K562 (cell line): ENCODE results near the gene CSKMT. TPM values are rescaled to one million over a fixed set of nuclear protein-coding genes. Genes with fewer than 3 reads are reported as not detected.

ENCODE experiments used
- ETV5 ChIP-seq: sonication (generic); formaldehyde crosslinking; IDR thresholded peaks from 2 replicates; pipeline ENCODE4 v1.4.0; 2020; ENCODE audit warnings: low read depth, mild to moderate bottlenecking, missing genetic modification reagents
- NR3C1 ChIP-seq: sonication (generic); formaldehyde crosslinking; IDR thresholded peaks from 2 replicates; pipeline ENCODE4 v1.8.1; 2022; ENCODE audit warnings: missing genetic modification reagents
- PRPF4 ChIP-seq: fragments of 200-400 bp; formaldehyde crosslinking; IDR thresholded peaks from one replicate; pipeline ENCODE4 v1.6.1; 2017; ENCODE audit warnings: low read length, low read depth, mild to moderate bottlenecking; ENCODE audit not compliant: insufficient read depth, poor library complexity, severe bottlenecking
- RBM14 ChIP-seq: fragments of 200-400 bp; formaldehyde crosslinking; IDR thresholded peaks from 2 replicates; pipeline ENCODE4 v1.6.1; 2018; ENCODE audit warnings: low read depth, mild to moderate bottlenecking, low read length, moderate library complexity, borderline replicate concordance; ENCODE audit not compliant: insufficient read depth
- TAF7 ChIP-seq: fragments of 450-650 bp; IDR thresholded peaks from 2 replicates; pipeline ENCODE4 v1.6.1; 2016; ENCODE audit warnings: missing genetic modification characterization, missing compliant biosample characterization
- TCF7L2 ChIP-seq: fragments of 150-350 bp; IDR thresholded peaks from 2 replicates; pipeline ENCODE4 v1.6.1; 2016; ENCODE audit warnings: low read depth, mild to moderate bottlenecking, low read length, moderate library complexity
- ZNF57 ChIP-seq: fragments of 450-650 bp; formaldehyde crosslinking; IDR thresholded peaks from 2 replicates; pipeline ENCODE4 v1.4.0; 2020; ENCODE audit warnings: mild to moderate bottlenecking, moderate library complexity
- ZNF830 ChIP-seq: fragments of 250-450 bp; sonication (Bioruptor Pico); IDR thresholded peaks from 2 replicates; pipeline ENCODE4 v1.5.0; 2021; ENCODE audit warnings: mild to moderate bottlenecking
- polyA plus RNA-seq, 8 experiments: library from polyadenylated mRNA; depleted of rRNA in 4 of 8; stranded (reverse) in 5 of 8; unstranded in 3 of 8; fragments of >200 nt; fragmentation: Nextera tagmentation in 2 of 8; fragmentation: Illumina TruSeq in 1 of 8; extraction: Ambion mirVana in 2 of 8; extraction: Trizol in 1 of 8; gene quantifications; 2 replicates each; pipeline versions ENCODE4 v1.2.1 to v1.2.3, GENCODE V29; 2011 to 2014; ENCODE audit warnings: inconsistent platforms in 1 of 8, missing spikeins in 1 of 8
- total RNA-seq, 7 experiments: library from RNA; depleted of rRNA in 6 of 7; stranded (reverse); fragments of >200 nt in 6 of 7; fragmentation: Illumina TruSeq in 2 of 7; extraction: Trizol in 2 of 7; gene quantifications; 2 replicates each; pipeline versions ENCODE4 v1.2.1 to v1.2.3, GENCODE V29; 2011 to 2021; ENCODE audit warnings: low replicate concordance in 1 of 7
- TF ChIP-seq, protein P1 (sequence below): sonication (generic); formaldehyde crosslinking; IDR thresholded peaks from 2 replicates; pipeline ENCODE4 v1.8.1; 2022; ENCODE audit warnings: missing genetic modification reagents
- TF ChIP-seq, protein P2 (sequence below): fragments of 450-650 bp; IDR thresholded peaks from 2 replicates; pipeline ENCODE4 v1.6.1; 2018; ENCODE audit not compliant: partially characterized antibody
- TF ChIP-seq, protein P3 (sequence below), 2 experiments: fragments of 450-650 bp; formaldehyde crosslinking in 1 of 2; IDR thresholded peaks; 2 replicates each; pipeline versions ENCODE4 v1.4.0 to v1.6.1; 2014 to 2020; ENCODE audit warnings: mild to moderate bottlenecking in 2 of 2, borderline replicate concordance in 1 of 2, low read depth in 1 of 2

CSKMT gene
- total and polyA plus RNA-seq, 9 of the 15 experiments (the other 6 are each of a cell fraction or from before 2014, with no cell fraction given): 10.3 to 108 (median 27.2) TPM

DNA sequence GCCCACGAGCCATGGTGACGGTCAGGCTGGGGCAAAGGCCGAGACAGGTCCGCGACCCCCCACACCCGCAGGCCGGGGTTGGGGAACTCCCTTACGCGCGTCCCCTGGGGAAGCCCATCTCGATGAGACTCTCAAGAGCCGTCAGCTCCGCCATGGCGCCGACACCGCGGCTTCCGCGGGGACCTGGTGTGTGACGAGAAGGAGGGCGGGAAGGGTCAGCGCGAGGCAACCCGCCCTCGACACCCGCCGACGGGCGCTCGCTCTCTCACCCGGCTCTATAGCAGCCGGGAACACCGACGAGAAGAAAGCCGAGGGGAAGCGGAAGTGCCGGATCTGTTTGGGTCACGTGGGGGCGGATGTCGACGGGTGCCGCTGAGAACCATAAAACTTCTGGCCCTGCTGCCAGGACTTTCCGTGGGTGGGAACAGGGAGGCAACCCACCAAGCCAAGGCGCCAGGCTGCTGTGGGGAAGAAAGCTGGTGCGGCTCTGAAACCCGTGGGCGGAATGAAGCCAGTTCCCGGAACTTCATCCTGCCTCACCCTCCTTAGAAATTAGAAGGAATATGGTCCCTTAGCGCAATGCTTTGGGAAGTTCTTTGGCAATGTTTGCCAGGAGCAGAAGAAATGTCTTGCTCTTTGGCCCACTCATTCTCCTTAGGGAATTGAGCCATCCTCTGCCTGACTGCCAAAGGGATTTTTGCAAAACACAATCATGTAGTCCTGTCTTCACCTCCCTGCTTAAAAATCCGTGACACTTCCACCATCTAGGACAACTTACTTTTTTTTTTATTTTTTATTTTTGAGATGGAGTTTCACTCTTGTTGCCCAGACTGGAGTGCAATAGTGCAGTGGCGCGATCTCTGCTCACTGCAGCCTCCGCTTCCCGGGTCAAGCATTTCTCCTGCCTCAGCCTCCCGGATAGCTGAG lies 13.9 kb downstream of the CSKMT start, which contains the start of gene UBXN1 (continued):
- TF ChIP-seq, protein P1, sequence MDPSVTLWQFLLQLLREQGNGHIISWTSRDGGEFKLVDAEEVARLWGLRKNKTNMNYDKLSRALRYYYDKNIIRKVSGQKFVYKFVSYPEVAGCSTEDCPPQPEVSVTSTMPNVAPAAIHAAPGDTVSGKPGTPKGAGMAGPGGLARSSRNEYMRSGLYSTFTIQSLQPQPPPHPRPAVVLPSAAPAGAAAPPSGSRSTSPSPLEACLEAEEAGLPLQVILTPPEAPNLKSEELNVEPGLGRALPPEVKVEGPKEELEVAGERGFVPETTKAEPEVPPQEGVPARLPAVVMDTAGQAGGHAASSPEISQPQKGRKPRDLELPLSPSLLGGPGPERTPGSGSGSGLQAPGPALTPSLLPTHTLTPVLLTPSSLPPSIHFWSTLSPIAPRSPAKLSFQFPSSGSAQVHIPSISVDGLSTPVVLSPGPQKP: no peak
- TF ChIP-seq ZNF57 (CRISPR knock-in tag): no peak
- TF ChIP-seq TAF7 (tag): peak; percentile 37; the same call in 1 of the 2 replicates
- no peak for TF ChIP-seq PRPF4
- TF ChIP-seq, protein P2, sequence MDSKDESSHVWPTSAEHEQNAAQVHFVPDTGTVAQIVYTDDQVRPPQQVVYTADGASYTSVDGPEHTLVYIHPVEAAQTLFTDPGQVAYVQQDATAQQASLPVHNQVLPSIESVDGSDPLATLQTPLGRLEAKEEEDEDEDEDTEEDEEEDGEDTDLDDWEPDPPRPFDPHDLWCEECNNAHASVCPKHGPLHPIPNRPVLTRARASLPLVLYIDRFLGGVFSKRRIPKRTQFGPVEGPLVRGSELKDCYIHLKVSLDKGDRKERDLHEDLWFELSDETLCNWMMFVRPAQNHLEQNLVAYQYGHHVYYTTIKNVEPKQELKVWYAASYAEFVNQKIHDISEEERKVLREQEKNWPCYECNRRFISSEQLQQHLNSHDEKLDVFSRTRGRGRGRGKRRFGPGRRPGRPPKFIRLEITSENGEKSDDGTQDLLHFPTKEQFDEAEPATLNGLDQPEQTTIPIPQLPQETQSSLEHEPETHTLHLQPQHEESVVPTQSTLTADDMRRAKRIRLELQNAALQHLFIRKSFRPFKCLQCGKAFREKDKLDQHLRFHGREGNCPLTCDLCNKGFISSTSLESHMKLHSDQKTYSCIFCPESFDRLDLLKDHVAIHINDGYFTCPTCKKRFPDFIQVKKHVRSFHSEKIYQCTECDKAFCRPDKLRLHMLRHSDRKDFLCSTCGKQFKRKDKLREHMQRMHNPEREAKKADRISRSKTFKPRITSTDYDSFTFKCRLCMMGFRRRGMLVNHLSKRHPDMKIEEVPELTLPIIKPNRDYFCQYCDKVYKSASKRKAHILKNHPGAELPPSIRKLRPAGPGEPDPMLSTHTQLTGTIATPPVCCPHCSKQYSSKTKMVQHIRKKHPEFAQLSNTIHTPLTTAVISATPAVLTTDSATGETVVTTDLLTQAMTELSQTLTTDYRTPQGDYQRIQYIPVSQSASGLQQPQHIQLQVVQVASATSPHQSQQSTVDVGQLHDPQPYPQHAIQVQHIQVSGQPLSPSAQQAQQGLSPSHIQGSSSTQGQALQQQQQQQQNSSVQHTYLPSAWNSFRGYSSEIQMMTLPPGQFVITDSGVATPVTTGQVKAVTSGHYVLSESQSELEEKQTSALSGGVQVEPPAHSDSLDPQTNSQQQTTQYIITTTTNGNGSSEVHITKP: peak; percentile 33
- no peak for TF ChIP-seq RBM14
- no peak for TF ChIP-seq TCF7L2
- TF ChIP-seq ETV5 (CRISPR knock-in tag): peak; percentile 85; the same call in 1 of the 2 replicates
- TF ChIP-seq ZNF830 (CRISPR knock-in tag): no peak
- TF ChIP-seq, protein P3, sequence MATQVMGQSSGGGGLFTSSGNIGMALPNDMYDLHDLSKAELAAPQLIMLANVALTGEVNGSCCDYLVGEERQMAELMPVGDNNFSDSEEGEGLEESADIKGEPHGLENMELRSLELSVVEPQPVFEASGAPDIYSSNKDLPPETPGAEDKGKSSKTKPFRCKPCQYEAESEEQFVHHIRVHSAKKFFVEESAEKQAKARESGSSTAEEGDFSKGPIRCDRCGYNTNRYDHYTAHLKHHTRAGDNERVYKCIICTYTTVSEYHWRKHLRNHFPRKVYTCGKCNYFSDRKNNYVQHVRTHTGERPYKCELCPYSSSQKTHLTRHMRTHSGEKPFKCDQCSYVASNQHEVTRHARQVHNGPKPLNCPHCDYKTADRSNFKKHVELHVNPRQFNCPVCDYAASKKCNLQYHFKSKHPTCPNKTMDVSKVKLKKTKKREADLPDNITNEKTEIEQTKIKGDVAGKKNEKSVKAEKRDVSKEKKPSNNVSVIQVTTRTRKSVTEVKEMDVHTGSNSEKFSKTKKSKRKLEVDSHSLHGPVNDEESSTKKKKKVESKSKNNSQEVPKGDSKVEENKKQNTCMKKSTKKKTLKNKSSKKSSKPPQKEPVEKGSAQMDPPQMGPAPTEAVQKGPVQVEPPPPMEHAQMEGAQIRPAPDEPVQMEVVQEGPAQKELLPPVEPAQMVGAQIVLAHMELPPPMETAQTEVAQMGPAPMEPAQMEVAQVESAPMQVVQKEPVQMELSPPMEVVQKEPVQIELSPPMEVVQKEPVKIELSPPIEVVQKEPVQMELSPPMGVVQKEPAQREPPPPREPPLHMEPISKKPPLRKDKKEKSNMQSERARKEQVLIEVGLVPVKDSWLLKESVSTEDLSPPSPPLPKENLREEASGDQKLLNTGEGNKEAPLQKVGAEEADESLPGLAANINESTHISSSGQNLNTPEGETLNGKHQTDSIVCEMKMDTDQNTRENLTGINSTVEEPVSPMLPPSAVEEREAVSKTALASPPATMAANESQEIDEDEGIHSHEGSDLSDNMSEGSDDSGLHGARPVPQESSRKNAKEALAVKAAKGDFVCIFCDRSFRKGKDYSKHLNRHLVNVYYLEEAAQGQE (IDR thresholded peaks at IDR 0.05; ENCODE audit: borderline replicate concordance): peak; percentile 87
- TF ChIP-seq, protein P3 (CRISPR knock-in tag; IDR thresholded peaks at IDR 0.05; ENCODE audit: low read depth): no peak
- TF ChIP-seq NR3C1 (CRISPR knock-in tag): no peak
